Lower lobe of right lung (tissue), 2 donors: Measurements from ENCODE around the gene TMC8. TPM values are rescaled to one million over a fixed set of nuclear protein-coding genes. Genes with fewer than 3 reads are reported as not detected.

Source experiments
- ATAC-seq, 2 donors: fragments of 200-7000 bp; cut with Tn5 transposase; one replicate each; pipeline ENCODE4 v1.9.1; 2020 to 2022; ENCODE audit warnings: mild to moderate bottlenecking in 2 of 2, moderate library complexity in 2 of 2
- DNase-seq: peaks from one replicate; pipeline ENCODE4 v3.0.0-alpha.2; 2020
- H3K27ac ChIP-seq: fragments of 200-600 bp; one replicate; pipeline ENCODE4 v1.8.0; 2022
- H3K27me3 ChIP-seq: fragments of 200-600 bp; one replicate; pipeline ENCODE4 v1.8.0; 2022; ENCODE audit warnings: low read depth
- H3K36me3 ChIP-seq: fragments of 200-600 bp; one replicate; pipeline ENCODE4 v1.8.0; 2022; ENCODE audit warnings: mild to moderate bottlenecking
- H3K4me1 ChIP-seq: fragments of 200-600 bp; one replicate; pipeline ENCODE4 v1.8.0; 2022
- H3K4me3 ChIP-seq: fragments of 200-600 bp; one replicate; pipeline ENCODE4 v1.8.0; 2022; ENCODE audit warnings: mild to moderate bottlenecking
- H3K9me3 ChIP-seq: fragments of 200-600 bp; one replicate; pipeline ENCODE4 v1.8.0; 2022
- intact Hi-C: fragments of 100-400 bp; cut with DNase I; formaldehyde crosslinking; loops from one replicate; pipeline ENCODE4 v1.11.0; 2022
- total RNA-seq: library from RNA; stranded (reverse); fragmentation: NEBNext Ultra II Directional; extraction: Animal tissue kit (Norgen Biotek cat#: 25700); gene quantifications from one replicate; pipeline ENCODE4 v1.2.1, GENCODE V29; 2021
- TF ChIP-seq, protein P1 (sequence below): fragments of 200-600 bp; IDR thresholded peaks from one replicate; pipeline ENCODE4 v1.8.0; 2022; ENCODE audit warnings: antibody characterized with exemption, mild to moderate bottlenecking
- donor health status: DM: no; HTN: yes; CAD: no; lungs with severe emphysema.

TMC8 gene
- total RNA-seq, 1 donor from 2014 or later = 33.8 TPM

GRCh38 chr17:78164748-78165607 lies 34.4 kb downstream of the TMC8 start:
- H3K27me3 ChIP-seq = no peaks in the 10 kb centered on the region
- H3K4me1 ChIP-seq = peaks cover 15% of the 10 kb centered on the region
- TF ChIP-seq, protein P1, sequence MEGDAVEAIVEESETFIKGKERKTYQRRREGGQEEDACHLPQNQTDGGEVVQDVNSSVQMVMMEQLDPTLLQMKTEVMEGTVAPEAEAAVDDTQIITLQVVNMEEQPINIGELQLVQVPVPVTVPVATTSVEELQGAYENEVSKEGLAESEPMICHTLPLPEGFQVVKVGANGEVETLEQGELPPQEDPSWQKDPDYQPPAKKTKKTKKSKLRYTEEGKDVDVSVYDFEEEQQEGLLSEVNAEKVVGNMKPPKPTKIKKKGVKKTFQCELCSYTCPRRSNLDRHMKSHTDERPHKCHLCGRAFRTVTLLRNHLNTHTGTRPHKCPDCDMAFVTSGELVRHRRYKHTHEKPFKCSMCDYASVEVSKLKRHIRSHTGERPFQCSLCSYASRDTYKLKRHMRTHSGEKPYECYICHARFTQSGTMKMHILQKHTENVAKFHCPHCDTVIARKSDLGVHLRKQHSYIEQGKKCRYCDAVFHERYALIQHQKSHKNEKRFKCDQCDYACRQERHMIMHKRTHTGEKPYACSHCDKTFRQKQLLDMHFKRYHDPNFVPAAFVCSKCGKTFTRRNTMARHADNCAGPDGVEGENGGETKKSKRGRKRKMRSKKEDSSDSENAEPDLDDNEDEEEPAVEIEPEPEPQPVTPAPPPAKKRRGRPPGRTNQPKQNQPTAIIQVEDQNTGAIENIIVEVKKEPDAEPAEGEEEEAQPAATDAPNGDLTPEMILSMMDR = no peak
- no peaks in the 10 kb centered on the region for H3K36me3 ChIP-seq
- H3K4me3 ChIP-seq = no peak overlapping the region
- DNase-seq = no peak
- intact Hi-C loops = no loop called here
- no peak for ATAC-seq
- H3K9me3 ChIP-seq = no peaks in the 10 kb centered on the region
- H3K27ac ChIP-seq = no peak overlapping the region

- no peak overlapping the region for H3K4me3 ChIP-seq
- TF ChIP-seq, protein P1 = no peak
- H3K27ac ChIP-seq = no peak overlapping the region
- H3K4me1 ChIP-seq = peaks cover 29% of the 10 kb centered on the region
- ATAC-seq (no peak), DNase-seq (no peak)
- no peaks in the 10 kb centered on the region for H3K9me3 ChIP-seq
- peaks cover 6% of the 10 kb centered on the region for H3K36me3 ChIP-seq
- intact Hi-C loops = no loop called here
- H3K27me3 ChIP-seq = no peaks in the 10 kb centered on the region
These were observed 35.8 kb downstream of the TMC8 start for GRCh38 chr17:78166416-78166815.

DNA sequence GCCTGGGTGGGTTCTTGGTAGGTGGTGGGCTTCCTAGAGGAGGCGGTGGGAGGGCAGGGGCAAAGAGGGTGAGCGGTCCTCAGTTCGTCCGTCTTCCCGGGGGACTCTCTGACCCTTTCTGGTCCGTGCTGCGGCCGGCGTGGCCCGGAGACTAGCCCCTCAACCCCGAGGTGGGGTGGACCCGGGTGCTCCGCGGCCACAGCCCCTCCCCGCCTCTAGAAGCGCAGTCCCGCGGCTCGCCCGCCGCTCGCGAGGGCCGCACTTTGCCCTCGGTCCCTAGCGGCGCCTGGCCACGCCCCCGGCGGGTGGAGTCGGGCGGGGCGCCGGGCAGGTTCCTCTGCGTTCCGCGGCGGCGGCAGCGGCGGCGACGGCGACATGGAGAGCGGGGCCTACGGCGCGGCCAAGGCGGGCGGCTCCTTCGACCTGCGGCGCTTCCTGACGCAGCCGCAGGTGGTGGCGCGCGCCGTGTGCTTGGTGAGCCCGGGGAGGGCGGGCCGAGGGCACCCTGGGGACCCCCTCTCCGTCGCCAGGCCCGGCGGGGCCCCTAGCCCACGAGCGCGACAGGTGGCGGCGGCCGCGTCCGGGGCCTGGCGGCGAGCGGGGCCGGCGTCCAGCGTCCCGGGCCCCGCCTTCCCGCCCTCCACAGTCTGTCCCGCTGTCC lies 37.8 kb downstream of the TMC8 start, which contains the start of gene SYNGR2:
Gene SYNGR2 (plus strand): TSS at position 340 of the 661 bp plus-strand sequence. CDS start 36 bp downstream, at position 376.
- H3K4me1 ChIP-seq = peaks cover 49% of the 10 kb centered on the region
- no peaks in the 10 kb centered on the region for H3K9me3 ChIP-seq
- peak within 1 kb of the TSS; percentile 86 for H3K27ac ChIP-seq
- H3K36me3 ChIP-seq = peaks cover 25% of the 10 kb centered on the region
- no peaks in the 10 kb centered on the region for H3K27me3 ChIP-seq
- peak; percentile 86 to 90 for ATAC-seq
- DNase-seq = peak; percentile 93
- H3K4me3 ChIP-seq = peak within 1 kb of the TSS; percentile 90
- intact Hi-C loops = no loop called here
- TF ChIP-seq, protein P1 = no peak

GRCh38 chr17:78168903-78169793 lies 38.6 kb downstream of the TMC8 start:
- intact Hi-C loops = no loop called here
- no peaks in the 10 kb centered on the region for H3K9me3 ChIP-seq
- DNase-seq (peak; percentile 76), ATAC-seq (peak; percentile 40 to 67)
- TF ChIP-seq, protein P1 = no peak
- H3K27ac ChIP-seq = peak overlapping the region; percentile 86
- peak overlapping the region; percentile 90 for H3K4me3 ChIP-seq
- H3K27me3 ChIP-seq = no peaks in the 10 kb centered on the region
- H3K4me1 ChIP-seq = peaks cover 57% of the 10 kb centered on the region
- H3K36me3 ChIP-seq = peaks cover 26% of the 10 kb centered on the region
